Measurements from ENCODE around the gene RIN3.
A peak's percentile ranks its signal among the peaks of the same experiment; 100 is the strongest.

The RIN3 gene

DNA sequence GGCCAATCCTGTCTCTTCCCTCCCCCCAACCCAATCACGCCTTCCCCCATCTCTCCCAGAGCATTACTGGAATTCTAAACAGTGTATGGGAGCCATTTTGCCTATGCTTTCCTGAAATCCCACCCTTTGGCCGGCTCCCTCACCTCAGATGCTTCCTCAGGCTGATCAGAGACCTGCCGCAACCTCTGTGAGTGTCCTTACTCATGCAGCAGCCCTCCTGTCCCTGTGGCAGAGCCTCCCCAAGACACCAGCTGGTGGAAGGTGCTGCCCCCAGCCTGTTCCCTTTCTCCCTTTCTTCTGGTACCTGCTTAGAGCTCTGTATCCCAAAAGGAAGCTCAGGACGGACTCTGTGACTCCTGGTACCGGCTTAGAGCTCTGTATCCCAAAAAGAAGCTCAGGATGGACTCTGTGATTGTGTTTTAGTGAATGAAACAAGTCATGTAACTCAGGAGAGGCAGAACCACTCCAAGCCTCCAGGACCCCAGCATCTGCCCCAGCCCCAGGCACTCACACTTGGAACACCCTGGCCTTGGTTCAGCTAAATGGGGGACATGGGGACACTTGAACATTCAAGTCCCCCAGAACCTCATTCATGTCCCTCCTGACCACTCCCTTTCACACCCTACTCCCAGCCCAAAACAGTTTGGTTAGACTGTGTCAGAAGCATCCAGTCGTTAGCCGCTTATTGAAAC lies 29.3 kb upstream of the RIN3 start:
- DNase-seq (ENCODE audit: low spot score) = no peak

DNA sequence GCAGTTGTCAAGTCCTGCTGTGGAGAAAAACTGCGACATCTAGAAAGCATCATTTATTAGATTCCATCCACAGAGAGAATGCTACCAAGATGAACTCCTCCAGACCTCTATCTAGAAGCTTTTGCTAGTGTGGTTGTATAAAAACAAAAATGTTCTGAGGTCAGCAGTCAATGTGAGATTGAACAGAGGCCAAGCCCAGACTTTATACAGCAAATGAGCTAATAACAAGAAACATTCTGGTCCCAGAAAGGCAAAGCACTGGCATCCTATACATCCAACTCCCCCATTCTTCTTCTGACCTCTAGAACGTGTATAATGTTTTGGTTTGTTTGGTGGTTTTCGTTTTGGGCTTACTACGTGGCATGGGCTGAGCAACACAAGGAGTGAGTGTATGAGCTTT lies 26.7 kb upstream of the RIN3 start:
- DNase-seq (ENCODE audit: low spot score) = no peak

DNA sequence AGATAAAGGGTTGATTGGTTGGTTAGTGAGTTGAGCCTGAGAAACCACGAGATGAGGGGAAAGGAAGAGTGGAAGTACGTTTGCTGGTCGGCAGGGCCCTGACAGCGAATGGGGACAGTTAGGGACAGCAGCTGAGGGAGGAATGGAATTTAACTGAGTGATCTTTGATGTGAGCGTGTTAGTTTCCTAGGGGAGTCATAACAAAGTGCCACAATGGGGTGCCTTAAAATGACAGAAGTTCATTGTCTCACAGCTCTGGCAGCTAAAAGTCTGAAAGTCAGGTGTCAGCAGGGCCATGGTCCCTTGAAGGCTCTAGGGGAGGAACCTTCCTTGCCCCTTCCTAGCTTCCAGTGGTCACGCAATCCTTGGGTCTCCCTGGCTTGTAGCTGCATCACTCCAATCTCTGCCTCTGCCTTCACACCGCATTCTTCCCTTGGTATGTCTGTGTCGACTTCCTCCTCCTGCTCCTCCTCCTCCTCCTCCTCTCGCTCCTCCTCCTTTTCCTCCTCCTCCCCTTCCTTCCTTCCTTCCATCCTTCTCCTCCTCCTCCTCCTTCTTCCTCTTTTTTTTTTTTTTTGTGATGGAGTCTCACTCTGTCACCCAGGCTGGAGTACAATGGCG lies 26.0 kb upstream of the RIN3 start:
- no peak for DNase-seq (ENCODE audit: low spot score)

DNA sequence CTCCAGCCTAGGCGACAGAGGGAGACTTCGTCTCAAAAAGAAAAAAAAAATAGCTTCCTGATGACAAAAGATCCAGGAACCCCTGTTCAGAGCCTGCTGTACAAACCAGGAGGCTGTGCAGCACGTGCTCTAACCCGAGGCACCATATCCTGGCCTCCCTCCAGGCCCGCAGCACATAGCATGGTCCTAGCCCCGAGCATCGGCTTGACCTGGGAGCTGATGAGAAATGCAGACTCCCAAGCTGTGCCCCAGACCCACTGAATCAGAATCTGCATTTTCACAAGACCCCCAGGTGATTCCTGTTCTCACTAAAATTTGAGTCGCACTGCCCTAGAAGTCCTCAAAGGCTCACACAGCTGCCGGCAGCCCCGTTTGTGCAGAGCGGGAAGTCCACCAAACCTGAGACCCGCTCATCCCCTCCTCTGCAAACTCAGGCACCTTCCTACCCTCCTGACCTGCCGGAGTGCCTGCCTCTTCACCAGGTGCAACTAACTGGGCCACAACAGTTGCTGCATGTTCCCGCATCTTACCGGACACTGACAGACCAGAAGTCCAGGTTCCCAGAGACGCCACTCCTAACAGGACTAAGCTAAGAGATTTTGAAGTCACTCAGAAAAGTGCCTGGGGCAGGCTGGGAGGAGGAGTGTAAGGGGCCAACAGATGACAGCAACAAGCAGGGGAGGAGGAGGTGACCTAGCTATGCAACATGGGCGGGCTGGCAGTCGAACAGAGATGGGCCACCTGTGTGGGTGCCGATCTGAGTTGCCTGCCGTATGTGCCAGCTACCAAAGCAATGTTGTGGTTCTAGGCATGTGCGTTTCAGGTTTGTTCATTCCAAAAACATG lies 24.0 kb upstream of the RIN3 start:
- DNase-seq (ENCODE audit: low spot score) = no peak

DNA sequence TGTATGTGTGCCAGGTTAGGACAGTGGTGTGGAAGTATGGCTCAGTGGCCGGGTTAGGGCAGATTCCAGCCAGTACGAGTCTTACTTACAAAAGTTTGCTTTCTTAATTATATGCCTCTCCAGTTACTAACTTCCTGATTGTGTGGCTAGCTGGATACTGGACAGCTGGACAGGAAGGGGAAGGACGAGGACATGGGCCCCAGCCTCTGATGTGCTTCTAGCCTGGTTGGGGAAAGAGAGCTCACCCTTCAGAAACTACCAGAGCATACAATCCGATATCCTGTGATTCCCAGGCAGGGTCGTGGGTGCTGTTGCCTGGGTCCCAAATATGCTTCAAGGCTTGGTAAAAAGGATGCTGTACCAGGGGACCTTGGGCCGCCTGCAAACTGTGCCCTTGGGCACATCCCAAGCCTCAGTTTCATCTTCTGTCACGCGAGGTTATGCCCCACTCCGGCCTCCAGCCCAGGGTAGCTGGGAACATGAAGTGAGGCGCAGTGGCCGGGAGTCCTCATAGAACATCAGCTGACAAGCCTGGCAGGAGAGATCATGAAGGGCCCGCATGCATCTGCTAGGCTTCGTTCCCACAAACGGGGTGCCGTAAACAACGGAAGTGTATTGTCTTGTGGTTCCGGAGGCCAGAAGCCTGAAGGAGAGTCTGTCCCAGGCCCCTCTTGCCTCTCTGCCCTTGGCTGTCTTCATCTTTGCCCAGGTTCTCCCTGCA lies 23.2 kb upstream of the RIN3 start:
- DNase-seq (ENCODE audit: low spot score) = no peak

DNA sequence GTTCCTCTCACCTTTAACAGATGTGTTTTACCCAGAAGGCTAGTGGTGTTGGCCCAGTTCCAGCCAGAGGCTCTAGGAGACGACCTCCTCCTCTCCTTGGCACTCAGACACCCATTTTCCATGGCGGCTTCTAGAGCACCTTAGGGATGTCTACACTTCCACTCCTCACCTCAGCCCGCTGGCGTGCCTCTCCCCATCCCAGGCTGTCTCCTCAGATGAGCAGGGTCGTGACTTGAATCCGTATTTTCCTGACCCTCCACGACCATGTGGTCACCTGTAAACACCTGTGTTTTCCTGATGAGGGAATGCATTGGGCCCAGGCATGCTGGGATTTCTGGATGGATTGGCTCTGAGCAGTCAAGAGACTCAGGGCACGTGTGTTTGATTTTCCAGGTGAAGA lies 21.8 kb upstream of the RIN3 start:
- DNase-seq (ENCODE audit: low spot score) = no peak

DNA sequence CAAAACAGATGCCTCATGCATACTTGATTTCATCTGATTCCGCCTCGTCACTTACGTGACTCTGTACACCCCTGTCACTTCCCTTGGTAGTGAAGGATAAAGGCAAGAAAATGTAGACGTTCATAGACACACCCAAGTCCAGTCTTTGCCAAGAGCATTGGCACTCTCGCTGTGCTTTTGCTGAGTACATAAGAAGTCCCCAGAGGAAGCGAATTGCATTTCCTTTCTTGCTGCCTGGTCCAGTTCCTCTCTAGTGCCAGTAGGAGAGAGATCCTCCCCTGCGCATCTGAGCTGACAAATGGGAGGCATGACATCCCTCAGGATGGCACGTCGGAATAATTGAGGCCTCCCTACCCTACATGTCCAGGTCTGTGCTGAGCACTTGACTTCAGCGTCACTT lies 21.3 kb upstream of the RIN3 start:
- DNase-seq (ENCODE audit: low spot score) = no peak

DNA sequence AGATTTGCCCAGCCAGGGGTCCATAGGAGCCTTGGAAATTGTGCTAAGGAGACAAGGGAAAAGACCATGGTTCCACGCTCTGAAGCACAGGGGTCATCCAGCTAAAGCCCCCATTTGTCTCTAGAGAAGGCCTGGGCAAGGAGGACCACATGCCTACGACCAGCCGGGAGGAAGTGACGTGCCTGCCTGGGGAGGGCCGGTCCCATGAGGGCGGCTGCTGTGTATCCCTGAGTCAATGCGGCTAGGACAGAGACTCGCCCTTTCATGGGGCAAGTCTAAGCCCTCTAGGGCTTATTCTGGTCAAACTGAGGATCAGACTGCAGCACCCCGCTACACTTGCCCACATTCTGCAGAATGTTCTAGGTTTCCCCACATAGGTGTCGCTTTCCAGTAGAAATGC lies 20.6 kb upstream of the RIN3 start:
- no peak for DNase-seq (ENCODE audit: low spot score)

DNA sequence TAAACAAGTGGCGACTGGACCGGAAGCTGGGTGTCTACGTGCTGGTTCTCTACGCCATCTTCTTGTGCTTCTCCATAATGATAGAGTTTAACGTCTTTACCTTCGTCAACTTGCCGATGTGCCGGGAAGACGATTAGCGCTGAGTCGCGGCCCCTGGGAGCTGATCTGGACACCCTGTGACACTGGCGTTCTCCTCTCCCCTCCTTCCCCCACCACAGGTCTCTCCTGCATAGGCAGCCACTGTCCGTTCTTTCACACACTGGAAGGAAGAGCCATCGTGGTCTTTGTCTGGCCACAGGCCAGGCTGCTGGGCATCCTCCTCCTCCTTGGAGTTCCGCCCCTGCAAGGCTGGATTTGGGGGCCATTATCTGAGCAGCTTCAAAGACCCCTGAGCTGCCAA lies 20.1 kb upstream of the RIN3 start:
- DNase-seq (ENCODE audit: low spot score) = no peak

DNA sequence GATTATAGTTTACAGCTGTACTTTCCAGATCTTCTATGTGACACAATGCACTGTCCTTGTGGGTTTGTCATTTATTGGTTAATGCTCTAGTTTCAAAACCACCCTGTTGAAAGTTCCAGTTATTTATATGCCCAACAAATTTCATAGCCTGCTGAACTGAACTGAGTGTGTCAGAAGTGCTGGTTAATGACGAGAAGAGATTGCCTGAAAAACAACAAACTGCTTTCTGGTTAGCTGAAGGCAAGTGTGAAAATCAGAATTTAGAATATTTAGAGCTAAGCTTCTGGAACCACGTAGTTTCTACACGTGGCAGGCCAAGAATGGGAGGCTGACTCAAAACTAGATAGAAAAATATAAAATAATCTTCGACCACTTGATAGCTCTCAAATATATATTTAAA lies 19.1 kb upstream of the RIN3 start:
- no peak for DNase-seq (ENCODE audit: low spot score)

DNA sequence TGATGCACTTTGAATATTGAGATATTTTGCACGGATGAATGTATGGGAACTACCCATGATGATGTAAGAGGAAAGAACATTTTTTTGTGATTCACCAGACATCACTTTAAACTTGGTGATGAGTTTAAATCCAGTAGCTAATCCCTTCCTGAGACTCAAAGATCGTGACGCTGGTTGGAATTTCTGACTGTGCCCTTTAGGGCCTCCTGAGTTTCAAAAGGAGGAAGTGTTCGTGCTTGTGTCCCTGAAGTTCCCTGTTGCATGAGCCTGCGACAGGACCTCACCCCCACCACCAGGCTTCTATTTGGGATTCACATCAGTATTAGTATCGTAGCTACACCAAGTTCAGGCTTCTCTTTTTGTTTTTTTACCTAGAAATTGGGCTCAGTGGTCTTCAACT lies 18.6 kb upstream of the RIN3 start:
- DNase-seq (ENCODE audit: low spot score) = no peak

DNA sequence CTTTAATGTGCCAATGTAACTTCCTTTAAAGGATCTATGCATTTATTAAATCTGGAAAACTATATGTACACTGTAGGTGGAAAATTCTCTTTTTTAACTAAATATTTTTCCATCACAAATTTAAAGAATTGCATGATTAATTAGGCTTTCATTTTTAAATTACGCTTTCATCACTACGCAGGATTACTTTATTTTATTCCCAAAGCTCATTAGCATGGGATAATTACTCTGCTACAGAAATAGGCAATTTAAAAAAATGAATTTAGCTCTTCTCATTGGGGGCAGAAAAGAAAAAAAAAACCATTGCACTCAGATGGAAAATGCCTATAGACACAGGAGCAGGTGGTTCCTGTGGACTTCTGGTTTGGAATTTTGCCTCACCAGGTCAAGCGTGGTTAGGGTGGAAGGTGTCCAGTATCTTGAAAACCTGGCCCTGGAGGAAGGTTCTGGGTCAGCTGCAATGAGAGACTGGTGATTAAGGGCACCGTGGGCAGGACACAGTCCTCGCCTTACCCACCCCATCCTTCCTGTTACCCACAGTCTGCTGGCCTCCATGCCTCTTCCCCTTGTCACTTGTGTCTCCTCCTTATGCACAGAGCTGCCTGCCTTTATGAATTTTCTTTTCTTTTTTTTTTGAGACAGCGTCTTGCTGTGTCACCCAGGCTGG lies 17.3 kb upstream of the RIN3 start:
- DNase-seq (ENCODE audit: low spot score) = no peak

DNA sequence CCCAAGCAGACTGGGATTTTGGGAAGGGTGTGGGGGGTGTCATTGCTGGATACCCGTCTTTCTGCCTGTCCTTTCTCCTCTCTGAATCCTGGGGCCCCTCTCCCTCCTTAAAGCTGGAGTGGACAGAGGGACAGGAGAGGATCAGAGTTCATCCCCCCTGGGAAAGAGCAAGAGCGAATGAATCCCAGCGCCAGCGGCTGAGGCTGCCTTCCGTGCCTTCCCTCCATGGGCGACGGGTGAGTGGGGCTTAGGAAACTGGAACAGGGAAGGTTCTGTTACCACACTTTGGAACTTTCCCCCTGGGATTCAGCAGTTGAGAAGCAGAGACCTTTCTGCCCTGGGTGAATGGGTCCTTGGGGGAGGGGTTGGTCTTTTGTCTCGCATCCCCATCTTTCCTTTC lies 16.2 kb upstream of the RIN3 start:
- DNase-seq (ENCODE audit: low spot score) = no peak

DNA sequence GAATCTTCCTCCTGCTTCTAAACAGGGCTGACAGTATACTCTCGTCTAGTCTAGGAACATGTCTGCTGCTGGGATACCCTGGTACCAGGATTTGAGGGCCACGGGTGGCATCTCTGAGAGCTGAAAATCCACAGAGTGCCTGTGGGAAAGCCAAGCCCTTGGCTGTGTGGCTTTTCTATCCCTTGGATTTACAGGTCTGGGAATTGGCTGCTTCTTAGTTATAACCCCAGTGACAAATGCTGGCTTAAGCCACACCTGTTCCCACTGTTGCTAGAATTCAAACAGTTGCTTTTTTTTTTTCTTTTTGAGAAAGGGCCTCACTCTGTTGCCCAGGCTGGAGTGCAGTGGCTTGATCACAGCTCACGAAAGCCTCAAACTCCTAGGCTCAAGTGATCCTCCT lies 14.3 kb upstream of the RIN3 start:
- no peak for DNase-seq (ENCODE audit: low spot score)

DNA sequence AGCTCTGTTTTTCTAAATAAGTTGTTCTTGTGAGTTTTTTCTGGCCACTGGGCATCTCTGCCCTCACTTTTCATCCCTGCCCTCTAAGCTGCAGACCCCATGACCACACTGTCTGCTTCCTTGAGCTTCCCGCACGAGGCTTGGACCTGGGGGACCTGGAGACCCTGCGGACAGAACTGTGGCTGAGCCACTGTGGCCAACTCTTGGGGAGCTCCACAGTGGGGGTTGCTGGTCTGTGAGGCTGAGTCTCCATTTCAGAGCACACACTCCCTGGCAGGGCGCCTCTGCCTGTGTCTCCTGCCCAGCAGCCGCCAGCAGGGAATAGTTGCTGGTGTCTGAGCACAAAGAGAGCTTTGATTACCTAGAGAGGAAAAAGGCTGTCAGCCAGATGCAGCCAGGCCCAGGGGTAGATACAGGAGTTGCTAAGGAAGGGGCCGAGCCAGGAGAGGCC lies 13.1 kb upstream of the RIN3 start:
- peak; percentile 26 for DNase-seq (ENCODE audit: low spot score)

DNA sequence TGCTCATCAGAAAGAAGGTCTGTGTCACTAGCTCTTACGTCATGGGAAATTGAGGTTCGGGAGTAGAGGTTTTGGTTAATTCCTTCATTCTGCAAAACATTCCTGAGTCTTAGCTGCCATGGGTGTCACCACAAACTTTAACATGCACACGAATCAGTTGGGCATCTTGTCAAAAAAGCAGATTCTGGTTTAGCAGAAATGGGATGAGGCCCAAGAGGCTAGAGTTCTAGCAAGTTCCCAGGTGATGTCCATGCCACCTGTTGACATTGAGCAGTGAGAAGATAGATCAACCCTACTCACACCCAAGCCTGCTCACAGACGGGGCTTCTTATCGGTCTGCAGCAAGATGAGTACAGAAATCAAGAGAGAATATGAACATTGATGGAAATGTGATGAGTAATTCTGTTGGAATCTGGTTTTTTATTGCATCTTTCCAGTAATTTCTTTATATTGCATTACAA lies 11.7 kb upstream of the RIN3 start:
- DNase-seq (ENCODE audit: low spot score) = no peak

DNA sequence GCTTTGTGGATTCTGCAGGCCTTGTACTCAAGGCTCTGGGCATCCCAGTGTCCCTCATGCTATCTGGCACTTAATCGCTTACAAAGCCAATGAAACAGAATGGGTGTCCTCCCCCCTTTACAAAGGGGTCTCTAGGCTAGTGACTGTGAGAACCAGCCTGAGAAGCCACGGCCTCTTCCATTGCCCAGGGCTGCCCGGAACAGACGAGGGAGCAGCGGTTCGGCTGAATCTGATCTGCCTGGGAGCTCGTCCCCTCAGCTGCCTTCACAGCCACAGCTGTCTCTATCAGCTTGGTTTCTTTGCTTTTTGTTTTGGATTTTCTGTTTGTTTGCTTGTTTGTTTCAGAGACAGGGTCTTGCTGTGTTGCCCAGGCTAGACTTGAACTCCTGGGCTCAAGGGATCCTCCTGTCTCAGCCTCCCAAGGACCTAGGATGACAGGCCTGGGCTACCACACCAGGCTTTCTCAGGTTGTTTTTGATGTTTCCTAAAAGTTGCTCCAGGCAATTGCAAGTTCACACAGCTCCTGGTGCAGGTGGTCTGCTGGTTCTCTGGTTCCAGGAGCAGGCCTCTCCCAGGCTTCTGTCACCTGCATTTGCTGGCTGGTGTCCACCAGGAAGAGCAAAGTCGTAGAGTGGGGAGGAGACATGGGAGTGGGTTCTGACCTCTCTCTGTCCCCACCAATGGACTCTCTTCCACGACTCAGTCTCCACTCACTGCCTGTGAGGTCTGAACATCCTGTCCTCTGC lies 10.9 kb upstream of the RIN3 start:
- no peak for DNase-seq (ENCODE audit: low spot score)

DNA sequence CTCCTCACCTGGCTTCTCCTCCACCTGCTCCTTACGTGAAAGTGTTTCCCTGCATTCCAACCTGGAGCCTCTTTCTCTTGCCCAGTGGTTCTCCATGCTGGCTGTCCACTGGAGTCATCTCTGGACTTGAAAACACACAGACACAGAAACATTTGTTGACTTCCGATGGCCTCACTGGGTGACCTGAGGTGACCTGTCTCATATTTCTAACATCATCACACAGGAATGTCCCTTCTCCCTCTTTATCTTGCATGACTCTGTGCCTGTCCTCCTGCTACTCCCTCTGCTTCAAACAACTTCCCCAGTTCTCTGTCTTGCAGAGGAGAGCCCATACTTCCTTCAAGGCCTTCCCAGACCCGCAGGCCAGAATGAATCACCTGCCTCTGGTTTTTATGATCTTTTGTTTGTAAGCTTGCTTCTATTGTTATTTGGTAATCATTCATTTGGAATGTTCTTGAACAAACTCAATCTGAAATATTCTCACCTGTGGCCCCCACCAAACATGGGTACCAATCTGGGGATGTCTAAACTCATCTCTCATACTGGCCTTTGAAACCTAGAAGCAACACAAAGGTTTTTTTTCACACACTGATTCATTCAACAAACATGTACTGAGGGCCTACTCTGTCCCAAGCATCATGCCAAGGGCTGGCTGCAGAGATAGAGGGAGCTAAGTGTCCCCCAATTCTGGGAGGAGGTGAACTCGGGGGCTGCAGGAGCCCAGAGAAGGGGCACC lies 9.7 kb upstream of the RIN3 start:
- peak; percentile 95 for DNase-seq (ENCODE audit: low spot score)

DNA sequence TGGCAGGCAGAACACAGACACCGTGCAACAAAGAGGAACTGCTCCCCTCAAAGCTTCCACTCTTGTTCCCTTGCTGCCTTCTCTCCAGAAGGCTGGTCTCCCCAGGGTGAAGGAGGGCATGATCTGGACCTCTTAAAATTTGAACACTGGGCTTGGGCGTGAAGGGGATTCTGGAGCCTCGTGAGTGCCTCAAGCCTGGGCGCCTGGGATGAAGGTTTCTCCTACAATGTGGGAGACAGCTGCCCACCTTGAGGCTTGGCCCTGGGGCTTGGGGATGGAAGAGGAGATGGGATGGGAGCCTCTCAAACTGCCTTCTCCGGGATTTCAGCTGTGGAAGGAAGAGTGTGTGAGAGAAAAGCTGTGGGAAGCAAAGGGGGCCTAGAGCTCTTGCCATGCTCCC lies 7.8 kb upstream of the RIN3 start:
- no peak for DNase-seq (ENCODE audit: low spot score)

DNA sequence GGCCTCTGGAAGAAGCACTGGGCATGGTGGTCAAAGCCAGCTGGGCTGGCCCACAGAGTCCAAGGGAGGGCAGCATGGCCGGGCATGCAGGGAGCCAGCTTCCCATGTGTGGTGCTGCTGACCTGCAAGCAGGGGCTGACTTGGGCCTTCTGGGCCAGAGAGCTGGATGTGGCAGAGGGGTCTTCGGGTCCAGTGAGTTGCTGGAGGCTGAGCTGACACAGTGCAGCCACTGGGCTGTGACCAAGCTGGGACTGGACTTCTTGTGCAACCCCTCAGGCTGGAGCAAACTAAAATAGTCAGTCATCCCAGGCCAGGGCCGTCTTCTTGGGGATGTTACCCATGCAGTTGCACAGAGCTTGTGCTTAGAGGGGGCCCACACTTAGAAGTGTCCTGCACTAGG lies 7.3 kb upstream of the RIN3 start:
- DNase-seq (ENCODE audit: low spot score) = no peak

All from SW480 (cell line).